CD4-positive, alpha-beta T cell (primary cell): ENCODE measurements around the gene LIPK. TPM values are rescaled to one million over a fixed set of nuclear protein-coding genes. Genes with fewer than 3 reads are reported as not detected.

Source experiments
- ATAC-seq: fragments of 200-7000 bp; cut with Tn5 transposase; one replicate; pipeline ENCODE4 v1.10.0; 2022; ENCODE audit warnings: mild to moderate bottlenecking; ENCODE audit not compliant: poor library complexity
- CTCF ChIA-PET: fragments of 350-600 bp; sonication (Branson Sonifier 250); formaldehyde crosslinking; loops from one replicate; lab custom pipeline; 2021; ENCODE audit warnings: antibody characterized with exemption, inconsistent platforms; lab: Charles Lee
- POLR2A ChIA-PET: fragments of 350-600 bp; sonication (Branson Sonifier 250); formaldehyde crosslinking; loops from one replicate; lab custom pipeline; 2021; ENCODE audit warnings: antibody characterized with exemption, inconsistent platforms; lab: Charles Lee
- DNase-seq, 14 experiments: peaks; one replicate each; pipeline ENCODE4 v3.0.0-alpha.2; 2013 to 2020; ENCODE audit warnings: mixed read lengths in 2 of 14
- H3K27ac ChIP-seq, 2 donors: one replicate each; pipeline versions ENCODE4 v1.5.1 to v1.7.0; 2013; ENCODE audit warnings: low read length in 2 of 2, low read depth in 1 of 2, mild to moderate bottlenecking in 1 of 2
- H3K27me3 ChIP-seq, 2 experiments: 1 replicate in 1 of 2; 2 replicates in 1 of 2; pipeline versions ENCODE4 v1.6.1 to v1.7.0; 2013; ENCODE audit warnings: low read length in 2 of 2, control low read depth in 1 of 2, mild to moderate bottlenecking in 1 of 2, moderate library complexity in 1 of 2; ENCODE audit not compliant: insufficient read depth in 2 of 2, control insufficient read depth in 1 of 2
- H3K36me3 ChIP-seq: one replicate; pipeline ENCODE4 v1.6.1; 2013; ENCODE audit warnings: low read length, control low read depth; ENCODE audit not compliant: insufficient read depth
- H3K4me1 ChIP-seq: one replicate; pipeline ENCODE4 v1.6.1; 2013; ENCODE audit warnings: low read length, control low read depth; ENCODE audit not compliant: insufficient read depth
- H3K4me3 ChIP-seq: one replicate; pipeline ENCODE4 v1.5.1; 2013; ENCODE audit warnings: mild to moderate bottlenecking, low read length, moderate library complexity
- H3K9me3 ChIP-seq, 2 experiments: 1 replicate in 1 of 2; 2 replicates in 1 of 2; pipeline versions ENCODE4 v1.6.1 to v1.7.0; 2013; ENCODE audit warnings: low read length in 2 of 2, mild to moderate bottlenecking in 2 of 2, control low read depth in 1 of 2, moderate library complexity in 1 of 2; ENCODE audit not compliant: control insufficient read depth in 1 of 2, insufficient read depth in 1 of 2
- H3K27ac Mint-ChIP-seq: one replicate; pipeline ENCODE4 v1.8.0; 2020; ENCODE audit warnings: mixed read lengths
- H3K27me3 Mint-ChIP-seq: one replicate; pipeline ENCODE4 v1.8.0; 2021; ENCODE audit warnings: mixed read lengths
- H3K36me3 Mint-ChIP-seq: one replicate; pipeline ENCODE4 v1.8.0; 2021; ENCODE audit warnings: low read depth, mixed read lengths
- H3K4me1 Mint-ChIP-seq: one replicate; pipeline ENCODE4 v1.8.0; 2021; ENCODE audit warnings: low read depth, mixed read lengths
- H3K4me3 Mint-ChIP-seq: one replicate; pipeline ENCODE4 v1.8.0; 2020; ENCODE audit warnings: mild to moderate bottlenecking, mixed read lengths
- H3K9me3 Mint-ChIP-seq: one replicate; pipeline ENCODE4 v1.8.0; 2020; ENCODE audit warnings: mixed read lengths
- intact Hi-C, 2 experiments: fragments of 100-400 bp; cut with DNase I in 1 of 2; cut with micrococcal nuclease in 1 of 2; formaldehyde crosslinking; loops; one replicate each; pipeline versions ENCODE4 v1.15.1 to v1.9.0; 2023 to 2025; cut with DNase I, micrococcal nuclease
- total RNA-seq, 174 experiments: library from RNA in 2 of 174; stranded (reverse) in 2 of 174; gene quantifications; one replicate each; pipeline ENCODE4 v1.2.3 and lab custom pipeline; 2021 to 2026
- TF ChIP-seq, protein P1 (sequence below): fragments of 200-600 bp; IDR thresholded peaks from one replicate; pipeline ENCODE4 v1.8.0; 2022; ENCODE audit warnings: antibody characterized with exemption, mild to moderate bottlenecking

LIPK gene
- total RNA-seq, 2 experiments from 2014 or later: not detected

DNA sequence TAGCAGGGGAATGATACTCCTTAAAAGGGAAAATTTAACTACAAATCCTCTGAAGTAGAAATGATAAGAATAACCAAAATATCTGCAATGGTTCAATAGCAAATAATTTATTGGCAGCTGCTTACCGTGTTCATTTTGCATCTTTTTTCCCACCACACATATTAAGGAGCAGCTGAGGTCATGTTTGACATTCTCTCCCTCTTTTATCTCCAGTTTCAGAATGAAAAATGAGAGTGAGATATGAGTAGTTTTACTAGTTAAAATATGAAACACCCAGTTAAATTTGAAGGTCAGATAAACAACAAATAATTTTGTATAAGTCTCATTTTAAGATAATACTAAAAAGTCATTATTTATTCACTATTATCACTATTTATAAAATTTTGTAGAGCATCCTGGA is 56.9 kb downstream of the LIPK start:
- H3K4me3 ChIP-seq: no peak overlapping the region
- H3K27me3 Mint-ChIP-seq: no peaks in the 10 kb centered on the region
- no peaks in the 10 kb centered on the region for H3K36me3 Mint-ChIP-seq
- H3K4me3 Mint-ChIP-seq: no peak overlapping the region
- H3K9me3 Mint-ChIP-seq: no peaks in the 10 kb centered on the region
- H3K4me1 Mint-ChIP-seq: peaks cover 6% of the 10 kb centered on the region
- CTCF ChIA-PET: no interaction called here
- H3K4me1 ChIP-seq: peaks cover 3% of the 10 kb centered on the region
- no peaks in the 10 kb centered on the region for H3K27me3 ChIP-seq
- no peaks in the 10 kb centered on the region for H3K9me3 ChIP-seq
- H3K27ac Mint-ChIP-seq: no peak overlapping the region
- DNase-seq (no peak), ATAC-seq (no peak)
- POLR2A ChIA-PET: no interaction called here
- TF ChIP-seq, protein P1, sequence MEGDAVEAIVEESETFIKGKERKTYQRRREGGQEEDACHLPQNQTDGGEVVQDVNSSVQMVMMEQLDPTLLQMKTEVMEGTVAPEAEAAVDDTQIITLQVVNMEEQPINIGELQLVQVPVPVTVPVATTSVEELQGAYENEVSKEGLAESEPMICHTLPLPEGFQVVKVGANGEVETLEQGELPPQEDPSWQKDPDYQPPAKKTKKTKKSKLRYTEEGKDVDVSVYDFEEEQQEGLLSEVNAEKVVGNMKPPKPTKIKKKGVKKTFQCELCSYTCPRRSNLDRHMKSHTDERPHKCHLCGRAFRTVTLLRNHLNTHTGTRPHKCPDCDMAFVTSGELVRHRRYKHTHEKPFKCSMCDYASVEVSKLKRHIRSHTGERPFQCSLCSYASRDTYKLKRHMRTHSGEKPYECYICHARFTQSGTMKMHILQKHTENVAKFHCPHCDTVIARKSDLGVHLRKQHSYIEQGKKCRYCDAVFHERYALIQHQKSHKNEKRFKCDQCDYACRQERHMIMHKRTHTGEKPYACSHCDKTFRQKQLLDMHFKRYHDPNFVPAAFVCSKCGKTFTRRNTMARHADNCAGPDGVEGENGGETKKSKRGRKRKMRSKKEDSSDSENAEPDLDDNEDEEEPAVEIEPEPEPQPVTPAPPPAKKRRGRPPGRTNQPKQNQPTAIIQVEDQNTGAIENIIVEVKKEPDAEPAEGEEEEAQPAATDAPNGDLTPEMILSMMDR: no peak
- H3K36me3 ChIP-seq: no peaks in the 10 kb centered on the region
- intact Hi-C loops: no loop called here
- no peak overlapping the region for H3K27ac ChIP-seq

DNA sequence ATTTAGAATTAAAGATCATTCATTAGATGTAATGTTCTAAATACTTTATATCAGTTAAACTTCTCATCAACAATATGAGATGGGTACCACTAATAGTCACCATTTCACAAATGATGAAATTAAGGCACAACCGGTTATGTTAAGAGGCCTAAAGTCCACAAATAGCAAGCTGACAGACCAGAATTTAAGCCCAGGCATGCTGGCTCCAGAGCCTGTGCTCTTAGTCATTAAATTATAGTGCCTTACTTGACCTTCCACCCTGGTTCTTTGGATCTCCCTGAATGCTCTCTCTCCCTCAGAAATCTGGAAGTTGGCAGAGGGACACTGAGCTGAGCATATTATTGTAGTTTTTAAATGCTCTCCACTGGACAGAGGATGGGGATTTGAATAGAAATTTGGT is 57.4 kb downstream of the LIPK start:
- CTCF ChIA-PET: no interaction called here
- POLR2A ChIA-PET: no interaction called here
- H3K4me1 Mint-ChIP-seq: peaks cover 6% of the 10 kb centered on the region

DNA sequence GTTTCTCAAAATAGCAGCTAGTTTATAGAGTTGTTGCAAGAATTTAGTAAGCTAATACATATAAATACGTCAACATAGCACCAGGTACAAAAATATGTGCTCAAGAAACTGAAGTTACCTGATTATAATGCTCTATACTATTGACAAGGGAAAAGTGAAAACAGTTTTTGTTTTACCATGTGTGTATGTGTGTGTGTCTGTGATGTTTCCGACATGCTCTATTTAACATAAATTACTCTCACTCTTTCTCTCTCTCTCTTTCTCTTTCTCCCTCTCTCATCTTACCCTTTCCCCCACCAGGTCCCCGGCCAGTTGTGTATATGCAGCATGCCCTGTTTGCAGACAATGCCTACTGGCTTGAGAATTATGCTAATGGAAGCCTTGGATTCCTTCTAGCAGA is 58.1 kb downstream of the LIPK start:
- no peak for DNase-seq
- no peak overlapping the region for H3K4me3 ChIP-seq
- H3K9me3 ChIP-seq: no peaks in the 10 kb centered on the region
- no peak overlapping the region for H3K27ac ChIP-seq
- no peaks in the 10 kb centered on the region for H3K9me3 Mint-ChIP-seq
- no peak for ATAC-seq
- ChIA-PET POLR2A (no interaction called here), CTCF (no interaction called here)
- no peaks in the 10 kb centered on the region for H3K36me3 Mint-ChIP-seq
- no peak overlapping the region for H3K27ac Mint-ChIP-seq
- peaks cover 6% of the 10 kb centered on the region for H3K4me1 Mint-ChIP-seq
- intact Hi-C loops: no loop called here
- H3K27me3 Mint-ChIP-seq: no peaks in the 10 kb centered on the region
- H3K4me1 ChIP-seq: peaks cover 3% of the 10 kb centered on the region
- no peaks in the 10 kb centered on the region for H3K36me3 ChIP-seq
- no peak overlapping the region for H3K4me3 Mint-ChIP-seq
- TF ChIP-seq, protein P1: no peak
- no peaks in the 10 kb centered on the region for H3K27me3 ChIP-seq

More for the DNA sequence above, 57.4 kb downstream of the LIPK start:
- no peak overlapping the region for H3K4me3 ChIP-seq
- intact Hi-C loops: no loop called here
- no peak overlapping the region for H3K27ac ChIP-seq
- no peaks in the 10 kb centered on the region for H3K27me3 ChIP-seq
- TF ChIP-seq, protein P1: no peak
- H3K27me3 Mint-ChIP-seq: no peaks in the 10 kb centered on the region
- H3K36me3 Mint-ChIP-seq: no peaks in the 10 kb centered on the region
- H3K27ac Mint-ChIP-seq: no peak overlapping the region
- ATAC-seq: no peak
- H3K36me3 ChIP-seq: no peaks in the 10 kb centered on the region
- H3K9me3 ChIP-seq: no peaks in the 10 kb centered on the region
- peaks cover 3% of the 10 kb centered on the region for H3K4me1 ChIP-seq
- no peaks in the 10 kb centered on the region for H3K9me3 Mint-ChIP-seq
- H3K4me3 Mint-ChIP-seq: no peak overlapping the region
- no peak for DNase-seq
